ENCODE measurements around the gene ITGB3BP.

- TF ChIP-seq CTCF (optimal IDR thresholded peaks at IDR 0.05 in 1 of 3, IDR thresholded peaks at IDR 0.05 in 1 of 3, conservative IDR thresholded peaks at IDR 0.05 in 1 of 3; ENCODE audit: extremely low read depth in 1 of 3, insufficient read depth in 2 of 3, low read length in 3 of 3) = no peak
- TF ChIP-seq EZH2 (IDR thresholded peaks at IDR 0.05; ENCODE audit: low read length) = no peak
Measured at GRCh38 chr1:63407002-63407401, 116.0 kb downstream of the ITGB3BP start.
